LNCaP clone FGC (cell line): ENCODE measurements around the gene POU2AF2.

Experiments
- DNase-seq: peaks from one replicate; pipeline ENCODE4 v3.0.0-alpha.2; 2011; ENCODE audit warnings: low read depth
- H3K4me3 ChIP-seq: 2 replicates; pipeline ENCODE4 v1.5.1; 2011; ENCODE audit warnings: mild to moderate bottlenecking, low read depth, low read length, control low read depth
- CTCF ChIP-seq: IDR thresholded peaks from 2 replicates; pipeline ENCODE4 v1.5.1; 2012; ENCODE audit warnings: mild to moderate bottlenecking; ENCODE audit not compliant: control insufficient read depth, insufficient read depth; ENCODE audit errors: extremely low read depth

Gene POU2AF2

GRCh38 chr11:111320728-111321568 lies 75.4 kb downstream of the POU2AF2 start:
- no peak for DNase-seq
- TF ChIP-seq CTCF, result no peak

GRCh38 chr11:111322534-111322933 lies 77.0 kb downstream of the POU2AF2 start:
- DNase-seq, result no peak
- no peak overlapping the region for H3K4me3 ChIP-seq
- no peak for TF ChIP-seq CTCF

More at GRCh38 chr11:111320728-111321568, 75.4 kb downstream of the POU2AF2 start:
- H3K4me3 ChIP-seq, result no peak overlapping the region

GRCh38 chr11:111324277-111324720 lies 78.8 kb downstream of the POU2AF2 start:
- no peak for TF ChIP-seq CTCF
- no peak overlapping the region for H3K4me3 ChIP-seq
- DNase-seq, result no peak

- no peak for DNase-seq
- no peak for TF ChIP-seq CTCF
- H3K4me3 ChIP-seq, result no peak overlapping the region
Observed at GRCh38 chr11:111325259-111325658, 79.7 kb downstream of the POU2AF2 start.

- no peak for TF ChIP-seq CTCF
- no peak overlapping the region for H3K4me3 ChIP-seq
- DNase-seq, result peak; percentile 56
Observed at GRCh38 chr11:111326824-111327223, 81.3 kb downstream of the POU2AF2 start.

- no peak for TF ChIP-seq CTCF
- peak; percentile 95 for DNase-seq
- H3K4me3 ChIP-seq, result no peak overlapping the region
Observed at GRCh38 chr11:111327908-111328624, 82.5 kb downstream of the POU2AF2 start.
